Type B pancreatic cell (in vitro differentiated cells): Measurements from ENCODE around the gene AREL1. TPM values are rescaled to one million over a fixed set of nuclear protein-coding genes. Genes with fewer than 3 reads are reported as not detected.

Source experiments
- DNase-seq: peaks from one replicate; pipeline ENCODE4 v3.0.0; 2021; ENCODE audit warnings: mixed read lengths; ENCODE audit not compliant: unreplicated experiment; ENCODE audit errors: extremely low spot score
- H3K27ac Mint-ChIP-seq: 2 replicates; pipeline ENCODE4 v1.8.0; 2021; ENCODE audit warnings: mild to moderate bottlenecking, mixed read lengths
- H3K27me3 Mint-ChIP-seq: 2 replicates; pipeline ENCODE4 v1.8.0; 2021; ENCODE audit warnings: mixed read lengths
- H3K36me3 Mint-ChIP-seq: 2 replicates; pipeline ENCODE4 v1.8.0; 2021; ENCODE audit warnings: mixed read lengths
- H3K4me1 Mint-ChIP-seq: one replicate; pipeline ENCODE4 v1.8.0; 2021; ENCODE audit warnings: mixed read lengths; ENCODE audit not compliant: unreplicated experiment
- H3K4me3 Mint-ChIP-seq: 2 replicates; pipeline ENCODE4 v1.8.0; 2021; ENCODE audit warnings: mild to moderate bottlenecking, mixed read lengths
- H3K9me3 Mint-ChIP-seq: 2 replicates; pipeline ENCODE4 v1.8.0; 2021; ENCODE audit warnings: mixed read lengths
- CTCF ChIP-seq: fragments of 200-600 bp; sonication (generic); conservative IDR thresholded peaks from 2 replicates; pipeline ENCODE4 v1.5.0; 2021; ENCODE audit warnings: antibody characterized with exemption, mild to moderate bottlenecking
- total RNA-seq: library from RNA; stranded (reverse); gene quantifications from 2 replicates; pipeline ENCODE4 v1.2.1, GENCODE V29; 2021; ENCODE audit warnings: low replicate concordance

AREL1 gene
- total RNA-seq, 1 donor from 2014 or later = 41.5 TPM

- H3K27ac Mint-ChIP-seq = no peak overlapping the region
- no peaks in the 10 kb centered on the region for H3K27me3 Mint-ChIP-seq
- DNase-seq = no peak
- H3K9me3 Mint-ChIP-seq = no peaks in the 10 kb centered on the region
- no peak for TF ChIP-seq CTCF
- no peak overlapping the region for H3K4me3 Mint-ChIP-seq
- no peaks in the 10 kb centered on the region for H3K4me1 Mint-ChIP-seq
- peaks cover 19% of the 10 kb centered on the region for H3K36me3 Mint-ChIP-seq
Measured at GRCh38 chr14:74660863-74661262, 52.0 kb downstream of the AREL1 start.

- no peak for DNase-seq
- Mint-ChIP-seq H3K27ac (no peak overlapping the region), H3K36me3 (peaks cover 19% of the 10 kb centered on the region), H3K4me3 (no peak overlapping the region), H3K27me3 (no peaks in the 10 kb centered on the region), H3K4me1 (peaks cover 5% of the 10 kb centered on the region), H3K9me3 (no peaks in the 10 kb centered on the region)
- no peak for TF ChIP-seq CTCF
Measured at GRCh38 chr14:74660167-74660566, 52.7 kb downstream of the AREL1 start.

GRCh38 chr14:74658535-74659131, 54.2 kb downstream of the AREL1 start:
- no peak overlapping the region for H3K27ac Mint-ChIP-seq

GRCh38 chr14:74656964-74657363, 55.9 kb downstream of the AREL1 start:
- no peaks in the 10 kb centered on the region for H3K9me3 Mint-ChIP-seq
- peaks cover 11% of the 10 kb centered on the region for H3K4me1 Mint-ChIP-seq
- H3K27me3 Mint-ChIP-seq = no peaks in the 10 kb centered on the region
- TF ChIP-seq CTCF = no peak
- H3K4me3 Mint-ChIP-seq = no peak overlapping the region
- no peak for DNase-seq
- peaks cover 7% of the 10 kb centered on the region for H3K36me3 Mint-ChIP-seq
- no peak overlapping the region for H3K27ac Mint-ChIP-seq

More at GRCh38 chr14:74658535-74659131, 54.2 kb downstream of the AREL1 start:
- Mint-ChIP-seq H3K4me3 (no peak overlapping the region), H3K9me3 (no peaks in the 10 kb centered on the region), H3K36me3 (peaks cover 15% of the 10 kb centered on the region), H3K27me3 (no peaks in the 10 kb centered on the region), H3K4me1 (peaks cover 11% of the 10 kb centered on the region)
- TF ChIP-seq CTCF = no peak
- no peak for DNase-seq

- H3K36me3 Mint-ChIP-seq = peaks cover 7% of the 10 kb centered on the region
- no peak overlapping the region for H3K4me3 Mint-ChIP-seq
- peaks cover 11% of the 10 kb centered on the region for H3K4me1 Mint-ChIP-seq
- no peak for DNase-seq
- H3K27ac Mint-ChIP-seq = no peak overlapping the region
- H3K9me3 Mint-ChIP-seq = no peaks in the 10 kb centered on the region
- TF ChIP-seq CTCF = no peak
- no peaks in the 10 kb centered on the region for H3K27me3 Mint-ChIP-seq
Measured at GRCh38 chr14:74655599-74656395, 57.1 kb downstream of the AREL1 start.
